ENCODE data around the gene KRTDAP.

Gene KRTDAP

DNA sequence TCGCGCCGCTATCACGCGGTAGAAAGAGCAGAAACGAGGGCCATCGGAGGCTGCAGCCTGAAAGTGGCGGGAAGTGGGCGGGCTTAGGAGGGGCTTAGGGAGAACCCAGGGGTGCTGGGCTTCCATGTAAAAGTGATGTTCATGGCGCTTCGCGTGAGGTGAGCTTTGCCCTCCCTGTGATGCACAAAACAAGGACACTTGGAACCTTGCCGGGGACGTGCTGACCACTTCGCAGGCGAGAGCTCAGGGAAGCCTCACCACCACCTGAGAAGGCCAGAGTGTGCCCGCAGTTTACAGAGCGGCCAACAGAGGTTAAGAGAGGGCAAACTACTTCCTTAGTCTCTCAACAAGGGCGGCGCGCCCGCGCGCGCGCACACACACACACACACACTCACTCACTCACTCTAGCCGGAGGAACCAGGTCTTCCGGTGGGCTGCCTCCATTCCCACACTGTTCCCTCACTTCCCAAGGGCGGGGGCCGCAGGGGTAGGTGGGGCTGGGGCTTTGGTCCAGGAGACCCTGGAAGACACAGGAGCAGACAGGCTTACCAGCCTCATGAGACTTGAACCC lies 43.6 kb upstream of the KRTDAP start:
- Histone ChIP-seq H2BK5ac (ENCODE audit: low read depth, low read length, poor library complexity, severe bottlenecking) (no peak overlapping the region), H2AK5ac (ENCODE audit: low read length, severe bottlenecking) (no peak overlapping the region), H3K14ac (ENCODE audit: low read length in 2 of 2) (no peak overlapping the region), H3K4me3 (ENCODE audit: insufficient read depth in 1 of 2, low read depth in 1 of 2, low read length in 2 of 2) (peak overlapping the region in 1 of 2 experiments; percentile 66), H3K23ac (ENCODE audit: low read length in 2 of 2) (no peak overlapping the region), H3K27ac (ENCODE audit: low read length, poor library complexity, severe bottlenecking) (no peak overlapping the region), H3K4me1 (ENCODE audit: control insufficient read depth, insufficient read depth, low read depth, low read length) (peaks cover 3% of the 10 kb centered on the region), H3K18ac (ENCODE audit: low read depth in 1 of 2, low read length in 2 of 2) (no peak overlapping the region), H3K27me3 (ENCODE audit: control insufficient read depth in 1 of 2, insufficient read depth in 1 of 2, low read length in 2 of 2) (peaks cover 22 to 29% of the 10 kb centered on the region in 2 experiments), H2AFZ (ENCODE audit: low read depth, low read length) (no peak overlapping the region), H3K4me2 (ENCODE audit: low read length, poor library complexity, severe bottlenecking) (no peak overlapping the region), H3K36me3 (ENCODE audit: control insufficient read depth in 1 of 2, insufficient read depth in 2 of 2, low read depth in 1 of 2, low read length in 2 of 2) (no peaks in the 10 kb centered on the region), H3K4ac (ENCODE audit: low read depth in 1 of 2, low read length in 2 of 2) (no peak overlapping the region), H3K9me3 (ENCODE audit: control insufficient read depth, low read length) (no peaks in the 10 kb centered on the region), H2BK12ac (ENCODE audit: low read length in 2 of 2) (no peak overlapping the region), H4K8ac (ENCODE audit: low read length) (no peak overlapping the region), H4K91ac (ENCODE audit: low read length) (no peak overlapping the region), H2BK15ac (ENCODE audit: low read depth, poor library complexity, severe bottlenecking) (no peak overlapping the region), H3K79me1 (replicated peaks; ENCODE audit: low read length, poor library complexity, severe bottlenecking) (no peaks in the 10 kb centered on the region), H2BK120ac (ENCODE audit: low read depth, low read length) (no peak overlapping the region), H3K9ac (ENCODE audit: low read length) (peak overlapping the region; percentile 53)
- 41% methylated on average over 20 of the region's 30 CpGs for WGBS
- DNase-seq: peak; percentile 40

DNA sequence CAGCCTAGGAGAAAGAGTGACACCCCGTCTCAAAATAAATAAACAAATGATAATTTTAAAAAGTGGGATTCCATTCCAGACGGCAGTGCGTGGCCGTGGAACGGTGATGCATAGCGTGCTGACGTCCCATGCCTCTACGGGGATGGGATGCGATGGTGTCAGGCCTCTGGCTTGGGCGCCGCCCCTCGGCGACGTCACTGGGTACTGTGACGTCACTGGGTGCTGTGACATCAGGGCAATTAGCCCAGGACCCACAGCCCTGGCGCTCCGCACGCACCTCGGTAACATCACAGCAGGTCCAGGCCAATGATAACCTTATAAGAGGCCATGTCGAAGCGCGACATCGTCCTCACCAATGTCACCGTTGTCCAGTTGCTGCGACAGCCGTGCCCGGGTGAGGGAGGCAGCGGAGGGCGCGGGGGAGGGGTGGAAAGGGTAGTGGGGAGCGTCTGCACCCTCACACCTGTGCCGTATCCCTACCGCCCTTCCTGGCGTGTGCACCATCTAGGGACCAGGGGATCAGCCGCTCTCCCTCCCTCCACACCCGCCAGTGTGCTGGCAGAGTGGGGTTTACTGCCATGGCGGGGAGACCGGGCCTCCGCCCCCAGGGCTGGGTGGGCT lies 43.0 kb upstream of the KRTDAP start, which contains the start of gene GAPDHS:
GAPDHS (plus strand) TSS at position 256 of the 621 bp plus-strand sequence; CDS start at position 328, 72 bp downstream.
- no peak for DNase-seq
- Histone ChIP-seq H2BK5ac (ENCODE audit: low read depth, low read length, poor library complexity, severe bottlenecking) (no peak within 1 kb of the TSS), H3K27ac (ENCODE audit: low read length, poor library complexity, severe bottlenecking) (no peak within 1 kb of the TSS), H2AK5ac (ENCODE audit: low read length, severe bottlenecking) (no peak within 1 kb of the TSS), H2BK15ac (ENCODE audit: low read depth, poor library complexity, severe bottlenecking) (no peak within 1 kb of the TSS), H3K79me1 (replicated peaks; ENCODE audit: low read length, poor library complexity, severe bottlenecking) (no peaks in the 10 kb centered on the region), H3K4me3 (ENCODE audit: insufficient read depth in 1 of 2, low read depth in 1 of 2, low read length in 2 of 2) (peak within 1 kb of the TSS in 1 of 2 experiments; percentile 66), H4K91ac (ENCODE audit: low read length) (no peak within 1 kb of the TSS), H3K4me1 (ENCODE audit: control insufficient read depth, insufficient read depth, low read depth, low read length) (peaks cover 3% of the 10 kb centered on the region), H3K18ac (ENCODE audit: low read depth in 1 of 2, low read length in 2 of 2) (no peak within 1 kb of the TSS), H3K9ac (ENCODE audit: low read length) (peak within 1 kb of the TSS; percentile 53), H4K8ac (ENCODE audit: low read length) (no peak within 1 kb of the TSS), H3K9me3 (ENCODE audit: control insufficient read depth, low read length) (no peaks in the 10 kb centered on the region), H2BK12ac (ENCODE audit: low read length in 2 of 2) (no peak within 1 kb of the TSS), H3K4me2 (ENCODE audit: low read length, poor library complexity, severe bottlenecking) (no peak within 1 kb of the TSS), H2AFZ (ENCODE audit: low read depth, low read length) (no peak within 1 kb of the TSS), H3K36me3 (ENCODE audit: control insufficient read depth in 1 of 2, insufficient read depth in 2 of 2, low read depth in 1 of 2, low read length in 2 of 2) (no peaks in the 10 kb centered on the region), H3K27me3 (ENCODE audit: control insufficient read depth in 1 of 2, insufficient read depth in 1 of 2, low read length in 2 of 2) (peaks cover 22 to 29% of the 10 kb centered on the region in 2 experiments), H3K23ac (ENCODE audit: low read length in 2 of 2) (peak within 1 kb of the TSS in 1 of 2 experiments; percentile 34), H3K14ac (ENCODE audit: low read length in 2 of 2) (peak within 1 kb of the TSS in 1 of 2 experiments; percentile 53), H3K4ac (ENCODE audit: low read depth in 1 of 2, low read length in 2 of 2) (no peak within 1 kb of the TSS), H2BK120ac (ENCODE audit: low read depth, low read length) (no peak within 1 kb of the TSS)
- WGBS: 76% methylated on average over 37 of the region's 39 CpGs

DNA sequence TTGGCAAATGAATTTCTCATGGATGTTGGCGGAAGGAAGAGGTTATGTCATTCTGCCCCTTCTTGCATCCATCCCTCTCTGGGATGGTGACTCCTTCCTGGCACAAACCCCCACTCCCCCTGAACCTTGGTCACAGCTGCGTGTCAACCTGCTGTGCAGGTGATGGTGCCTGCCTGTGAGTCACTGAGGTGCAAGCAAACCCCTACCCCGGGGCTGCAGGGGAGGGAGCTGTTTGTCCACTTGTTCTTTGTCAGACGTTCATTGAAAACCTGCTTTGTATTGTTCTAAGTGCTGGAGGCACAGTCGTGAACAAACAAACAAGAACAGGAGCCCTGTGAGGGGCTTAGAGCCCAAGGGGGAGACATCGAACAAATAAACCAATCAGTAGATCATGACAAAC lies 41.0 kb upstream of the KRTDAP start:
- H3K4ac ChIP-seq (ENCODE audit: low read depth in 1 of 2, low read length in 2 of 2): no peak overlapping the region
- H3K14ac ChIP-seq (ENCODE audit: low read length in 2 of 2): no peak overlapping the region
- H3K27me3 ChIP-seq (ENCODE audit: control insufficient read depth in 1 of 2, insufficient read depth in 1 of 2, low read length in 2 of 2): peaks cover 22 to 30% of the 10 kb centered on the region in 2 experiments
- no peak overlapping the region for H3K18ac ChIP-seq (ENCODE audit: low read depth in 1 of 2, low read length in 2 of 2)
- no peak overlapping the region for H2BK15ac ChIP-seq (ENCODE audit: low read depth, poor library complexity, severe bottlenecking)
- H3K4me2 ChIP-seq (ENCODE audit: low read length, poor library complexity, severe bottlenecking): no peak overlapping the region
- H3K9ac ChIP-seq (ENCODE audit: low read length): no peak overlapping the region
- H2BK120ac ChIP-seq (ENCODE audit: low read depth, low read length): no peak overlapping the region
- H3K9me3 ChIP-seq (ENCODE audit: control insufficient read depth, low read length): no peaks in the 10 kb centered on the region
- H2BK5ac ChIP-seq (ENCODE audit: low read depth, low read length, poor library complexity, severe bottlenecking): no peak overlapping the region
- H3K27ac ChIP-seq (ENCODE audit: low read length, poor library complexity, severe bottlenecking): no peak overlapping the region
- H3K4me3 ChIP-seq (ENCODE audit: insufficient read depth in 1 of 2, low read depth in 1 of 2, low read length in 2 of 2): no peak overlapping the region
- 51% methylated on average over 5 of the region's 6 CpGs for WGBS
- peaks cover 3% of the 10 kb centered on the region for H3K4me1 ChIP-seq (ENCODE audit: control insufficient read depth, insufficient read depth, low read depth, low read length)
- H3K79me1 ChIP-seq (replicated peaks; ENCODE audit: low read length, poor library complexity, severe bottlenecking): no peaks in the 10 kb centered on the region
- H2AK5ac ChIP-seq (ENCODE audit: low read length, severe bottlenecking): no peak overlapping the region
- no peak overlapping the region for H2AFZ ChIP-seq (ENCODE audit: low read depth, low read length)
- H2BK12ac ChIP-seq (ENCODE audit: low read length in 2 of 2): peak overlapping the region in 1 of 2 experiments; percentile 39
- H4K8ac ChIP-seq (ENCODE audit: low read length): no peak overlapping the region
- no peak for DNase-seq
- H4K91ac ChIP-seq (ENCODE audit: low read length): peak overlapping the region; percentile 52
- H3K36me3 ChIP-seq (ENCODE audit: control insufficient read depth in 1 of 2, insufficient read depth in 2 of 2, low read depth in 1 of 2, low read length in 2 of 2): no peaks in the 10 kb centered on the region
- H3K23ac ChIP-seq (ENCODE audit: low read length in 2 of 2): no peak overlapping the region

DNA sequence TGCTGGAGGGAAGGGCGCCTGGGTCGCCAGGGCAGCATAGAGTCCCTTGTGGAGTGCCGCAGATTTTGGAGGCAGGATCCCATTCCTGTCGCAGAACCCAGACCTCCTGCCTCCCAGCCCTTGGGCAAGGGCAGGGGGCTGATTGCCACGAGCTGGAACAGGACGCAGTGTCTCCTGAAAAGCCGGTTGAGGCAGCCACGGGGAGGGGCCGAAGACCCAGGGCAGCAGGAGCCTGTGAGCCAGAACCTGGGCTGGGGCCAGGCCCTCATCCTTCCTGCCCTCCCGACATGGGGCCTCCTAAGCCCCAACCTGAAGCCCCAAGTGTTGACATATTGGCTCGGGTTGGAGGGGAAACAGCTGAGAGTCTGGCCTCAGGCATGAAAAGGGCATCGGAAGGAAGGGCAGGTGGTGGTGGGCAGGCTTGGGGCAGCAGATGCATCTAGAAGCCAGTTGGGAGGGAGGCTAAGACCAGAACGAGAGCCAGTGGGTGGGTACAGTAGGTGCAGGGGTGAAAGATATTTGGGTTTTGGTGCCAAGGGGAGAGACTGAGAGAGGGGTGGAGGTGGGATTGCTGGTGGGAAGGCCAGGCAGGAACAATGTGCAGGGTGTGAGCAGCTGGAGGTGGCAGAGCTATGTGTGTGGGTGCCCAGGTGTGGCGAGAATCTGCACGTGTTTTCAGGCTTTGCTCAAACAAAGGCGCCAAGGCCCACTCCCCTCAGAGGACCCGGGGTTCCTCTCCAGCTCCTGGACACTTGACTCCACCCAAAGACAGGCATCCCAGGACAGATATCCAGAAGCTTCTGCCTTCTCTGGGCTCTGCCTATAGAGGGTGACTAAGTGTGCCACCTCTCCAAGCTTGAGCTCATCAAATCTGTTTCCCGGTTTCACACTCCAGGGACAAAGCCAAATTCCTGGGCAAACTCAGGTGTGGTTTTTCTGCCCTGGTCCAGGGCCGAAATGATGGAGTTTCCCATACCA lies 39.3 kb upstream of the KRTDAP start:
- Histone ChIP-seq H3K18ac (ENCODE audit: low read depth in 1 of 2, low read length in 2 of 2) (no peak overlapping the region), H3K9ac (ENCODE audit: low read length) (no peak overlapping the region), H3K23ac (ENCODE audit: low read length in 2 of 2) (no peak overlapping the region), H4K91ac (ENCODE audit: low read length) (no peak overlapping the region), H4K8ac (ENCODE audit: low read length) (no peak overlapping the region), H3K27ac (ENCODE audit: low read length, poor library complexity, severe bottlenecking) (no peak overlapping the region), H3K36me3 (ENCODE audit: control insufficient read depth in 1 of 2, insufficient read depth in 2 of 2, low read depth in 1 of 2, low read length in 2 of 2) (no peaks in the 10 kb centered on the region), H2AK5ac (ENCODE audit: low read length, severe bottlenecking) (no peak overlapping the region), H3K79me1 (replicated peaks; ENCODE audit: low read length, poor library complexity, severe bottlenecking) (no peaks in the 10 kb centered on the region), H2AFZ (ENCODE audit: low read depth, low read length) (no peak overlapping the region), H2BK5ac (ENCODE audit: low read depth, low read length, poor library complexity, severe bottlenecking) (no peak overlapping the region), H3K14ac (ENCODE audit: low read length in 2 of 2) (no peak overlapping the region), H2BK12ac (ENCODE audit: low read length in 2 of 2) (no peak overlapping the region), H3K4me2 (ENCODE audit: low read length, poor library complexity, severe bottlenecking) (no peak overlapping the region), H3K27me3 (ENCODE audit: control insufficient read depth in 1 of 2, insufficient read depth in 1 of 2, low read length in 2 of 2) (peaks cover 28 to 36% of the 10 kb centered on the region in 2 experiments), H3K4me3 (ENCODE audit: insufficient read depth in 1 of 2, low read depth in 1 of 2, low read length in 2 of 2) (no peak overlapping the region), H3K4me1 (ENCODE audit: control insufficient read depth, insufficient read depth, low read depth, low read length) (no peaks in the 10 kb centered on the region), H3K9me3 (ENCODE audit: control insufficient read depth, low read length) (no peaks in the 10 kb centered on the region), H2BK120ac (ENCODE audit: low read depth, low read length) (no peak overlapping the region), H3K4ac (ENCODE audit: low read depth in 1 of 2, low read length in 2 of 2) (no peak overlapping the region), H2BK15ac (ENCODE audit: low read depth, poor library complexity, severe bottlenecking) (no peak overlapping the region)
- DNase-seq: no peak
- WGBS: 80% methylated on average over 18 of the region's 19 CpGs
